Activated naive CD4-positive, alpha-beta T cell treated with anti-CD3 and anti-CD28 coated beads for 36 hours (primary cell): ENCODE results near the gene PPP2R3A. TPM values are rescaled to one million over a fixed set of nuclear protein-coding genes. Genes with fewer than 3 reads are reported as not detected.

Source experiments
- CTCF ChIA-PET: fragments of 350-600 bp; sonication (Branson Sonifier 250); formaldehyde crosslinking; loops from one replicate; lab custom pipeline; 2021; ENCODE audit warnings: antibody characterized with exemption; lab: Charles Lee
- DNase-seq: peaks from one replicate; pipeline ENCODE4 v3.0.0-alpha.2; 2020
- H3K27ac Mint-ChIP-seq: one replicate; pipeline ENCODE4 v1.8.0; 2021; ENCODE audit warnings: mild to moderate bottlenecking, mixed read lengths
- H3K27me3 Mint-ChIP-seq: one replicate; pipeline ENCODE4 v1.8.0; 2021; ENCODE audit warnings: low read depth, mixed read lengths
- H3K36me3 Mint-ChIP-seq: one replicate; pipeline ENCODE4 v1.8.0; 2021; ENCODE audit warnings: low read depth, mixed read lengths
- H3K4me1 Mint-ChIP-seq: one replicate; pipeline ENCODE4 v1.8.0; 2021; ENCODE audit warnings: low read depth, mixed read lengths
- H3K4me3 Mint-ChIP-seq: one replicate; pipeline ENCODE4 v1.8.0; 2021; ENCODE audit warnings: mild to moderate bottlenecking, moderate library complexity, mixed read lengths
- H3K9me3 Mint-ChIP-seq: one replicate; pipeline ENCODE4 v1.8.0; 2021; ENCODE audit warnings: mixed read lengths
- intact Hi-C: fragments of 100-400 bp; cut with micrococcal nuclease; formaldehyde crosslinking; loops from one replicate; pipeline ENCODE4 v1.15.1; 2023
- total RNA-seq, 2 experiments: library from RNA; stranded (reverse); gene quantifications; one replicate each; pipeline ENCODE4 v1.2.3, GENCODE V29; 2021

The PPP2R3A gene
- total RNA-seq, 2 experiments from 2014 or later = 0.17 TPM

GRCh38 chr3:136195258-136196063 lies 229.9 kb downstream of the PPP2R3A start:
- peak; percentile 83 for DNase-seq
- Mint-ChIP-seq H3K4me1 (peaks cover 28% of the 10 kb centered on the region), H3K4me3 (peak overlapping the region; percentile 100), H3K27ac (peak overlapping the region; percentile 94), H3K36me3 (peaks cover 47% of the 10 kb centered on the region), H3K9me3 (no peaks in the 10 kb centered on the region), H3K27me3 (peaks cover 2% of the 10 kb centered on the region)
- CTCF ChIA-PET = interaction anchor here (0.7 to 2.7 kb wide), 5 partner anchors 12 to 557 kb away, joined by 3 to 13 read pairs (median 4); partner anchors contain the start of genes PCCB and STAG1
- intact Hi-C loops = loop anchor here (1.0 to 5.0 kb wide), 12 partner anchors 53 to 1958 kb away; partner anchors contain the start of genes CEP63, NCK1, PCCB and STAG1

GRCh38 chr3:136196064-136196400 lies 230.5 kb downstream of the PPP2R3A start, which contains the start of gene MSL2:
TSS of gene MSL2 (minus strand) at chr3:136196335. CDS start at chr3:136195113, 1,222 bp downstream.
- peak within 1 kb of the TSS; percentile 94 for H3K27ac Mint-ChIP-seq
- DNase-seq = no peak
- peaks cover 2% of the 10 kb centered on the region for H3K27me3 Mint-ChIP-seq
- H3K4me1 Mint-ChIP-seq = peaks cover 22% of the 10 kb centered on the region
- intact Hi-C loops = loop anchor here (1.0 to 5.0 kb wide), 11 partner anchors 54 to 1959 kb away; partner anchors contain the start of genes CEP63, NCK1, PCCB and STAG1
- H3K36me3 Mint-ChIP-seq = peaks cover 41% of the 10 kb centered on the region
- peak within 1 kb of the TSS; percentile 100 for H3K4me3 Mint-ChIP-seq
- CTCF ChIA-PET = interaction anchor here (0.7 to 2.7 kb wide), 3 partner anchors 54 to 556 kb away, joined by 3 to 13 read pairs (median 3); partner anchors contain the start of genes PCCB and STAG1
- H3K9me3 Mint-ChIP-seq = no peaks in the 10 kb centered on the region

GRCh38 chr3:136196401-136197158 lies 231.1 kb downstream of the PPP2R3A start:
- no peaks in the 10 kb centered on the region for H3K9me3 Mint-ChIP-seq
- DNase-seq = peak; percentile 100
- H3K27ac Mint-ChIP-seq = peak overlapping the region; percentile 94
- H3K4me1 Mint-ChIP-seq = peaks cover 17% of the 10 kb centered on the region
- peaks cover 38% of the 10 kb centered on the region for H3K36me3 Mint-ChIP-seq
- H3K27me3 Mint-ChIP-seq = peaks cover 2% of the 10 kb centered on the region
- peak overlapping the region; percentile 100 for H3K4me3 Mint-ChIP-seq
- intact Hi-C loops = loop anchor here (1.0 to 5.0 kb wide), 11 partner anchors 54 to 1959 kb away; partner anchors contain the start of genes CEP63, NCK1, PCCB and STAG1
- CTCF ChIA-PET = interaction anchor here (0.5 to 2.7 kb wide), 7 partner anchors 15 to 1132 kb away, joined by 3 to 13 read pairs (median 4); partner anchors contain the start of genes PCCB and STAG1

- CTCF ChIA-PET = interaction anchor here (0.5 to 2.7 kb wide), 7 partner anchors 14 to 1132 kb away, joined by 3 to 13 read pairs (median 4); partner anchors contain the start of genes PCCB and STAG1
- H3K9me3 Mint-ChIP-seq = no peaks in the 10 kb centered on the region
- H3K27ac Mint-ChIP-seq = peak overlapping the region; percentile 94
- H3K36me3 Mint-ChIP-seq = peaks cover 32% of the 10 kb centered on the region
- peak overlapping the region; percentile 100 for H3K4me3 Mint-ChIP-seq
- peaks cover 2% of the 10 kb centered on the region for H3K27me3 Mint-ChIP-seq
- intact Hi-C loops = loop anchor here (2.0 to 5.0 kb wide), 5 partner anchors 350 to 1960 kb away; partner anchors contain the start of gene CEP63
- no peak for DNase-seq
- H3K4me1 Mint-ChIP-seq = peaks cover 10% of the 10 kb centered on the region
Measured at GRCh38 chr3:136197159-136197793, 231.7 kb downstream of the PPP2R3A start.

Other genes starting within 250 kb of the PPP2R3A start
- gene MSL2, start 230.6 kb downstream of the PPP2R3A start, total RNA-seq = 10 to 100 TPM; 40.6 to 42.7 TPM